ENCODE results near the gene SCAANT1.
A peak's percentile ranks its signal among the peaks of the same experiment; 100 is the strongest.

The SCAANT1 gene

DNA sequence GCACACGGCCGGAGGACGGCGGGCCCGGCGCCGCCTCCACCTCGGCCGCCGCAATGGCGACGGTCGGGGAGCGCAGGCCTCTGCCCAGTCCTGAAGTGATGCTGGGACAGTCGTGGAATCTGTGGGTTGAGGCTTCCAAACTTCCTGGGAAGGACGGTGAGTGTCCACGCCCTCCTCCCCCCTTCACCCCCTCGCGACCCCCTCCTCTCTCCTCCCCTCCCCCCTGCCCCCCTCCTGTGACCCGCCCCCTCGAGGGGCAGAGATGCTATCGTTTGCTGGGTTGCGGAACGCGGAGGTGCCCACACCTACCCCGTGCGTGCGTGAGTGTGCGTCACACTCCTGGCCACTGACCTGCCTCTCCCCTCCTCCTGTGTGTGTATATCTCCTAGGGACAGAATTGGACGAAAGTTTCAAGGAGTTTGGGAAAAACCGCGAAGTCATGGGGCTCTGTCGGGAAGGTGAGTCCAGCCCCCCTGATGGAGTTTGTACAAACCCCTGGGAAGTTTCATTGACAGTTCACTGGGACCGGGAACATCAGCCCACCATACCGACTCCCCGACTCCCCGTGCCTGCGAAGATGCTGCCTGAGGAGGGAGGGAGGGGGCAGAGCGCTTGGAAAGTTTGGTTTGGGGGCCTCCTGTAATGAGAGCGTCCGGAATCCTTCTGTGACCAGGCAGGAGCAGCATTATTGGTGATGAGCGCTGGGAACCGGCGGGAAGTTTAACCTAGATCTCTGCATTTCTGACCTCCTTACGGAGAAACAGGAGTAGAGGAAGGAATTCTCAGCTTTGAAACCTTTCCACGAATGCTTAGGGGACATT is 795 bp upstream of the SCAANT1 start:
- TF ChIP-seq, protein P1, sequence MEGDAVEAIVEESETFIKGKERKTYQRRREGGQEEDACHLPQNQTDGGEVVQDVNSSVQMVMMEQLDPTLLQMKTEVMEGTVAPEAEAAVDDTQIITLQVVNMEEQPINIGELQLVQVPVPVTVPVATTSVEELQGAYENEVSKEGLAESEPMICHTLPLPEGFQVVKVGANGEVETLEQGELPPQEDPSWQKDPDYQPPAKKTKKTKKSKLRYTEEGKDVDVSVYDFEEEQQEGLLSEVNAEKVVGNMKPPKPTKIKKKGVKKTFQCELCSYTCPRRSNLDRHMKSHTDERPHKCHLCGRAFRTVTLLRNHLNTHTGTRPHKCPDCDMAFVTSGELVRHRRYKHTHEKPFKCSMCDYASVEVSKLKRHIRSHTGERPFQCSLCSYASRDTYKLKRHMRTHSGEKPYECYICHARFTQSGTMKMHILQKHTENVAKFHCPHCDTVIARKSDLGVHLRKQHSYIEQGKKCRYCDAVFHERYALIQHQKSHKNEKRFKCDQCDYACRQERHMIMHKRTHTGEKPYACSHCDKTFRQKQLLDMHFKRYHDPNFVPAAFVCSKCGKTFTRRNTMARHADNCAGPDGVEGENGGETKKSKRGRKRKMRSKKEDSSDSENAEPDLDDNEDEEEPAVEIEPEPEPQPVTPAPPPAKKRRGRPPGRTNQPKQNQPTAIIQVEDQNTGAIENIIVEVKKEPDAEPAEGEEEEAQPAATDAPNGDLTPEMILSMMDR (IDR thresholded peaks at IDR 0.05; ENCODE audit: low read depth, low read length), result no peak
- in situ Hi-C loops (cut with HindIII; ENCODE audit: low sequenced_read_pairs), result no loop called here
- peak; percentile 66 for DNase-seq (ENCODE audit: low read depth, low spot score)
- peak overlapping the region; percentile 68 for H3K4me3 ChIP-seq (ENCODE audit: low read depth, low read length)

DNA sequence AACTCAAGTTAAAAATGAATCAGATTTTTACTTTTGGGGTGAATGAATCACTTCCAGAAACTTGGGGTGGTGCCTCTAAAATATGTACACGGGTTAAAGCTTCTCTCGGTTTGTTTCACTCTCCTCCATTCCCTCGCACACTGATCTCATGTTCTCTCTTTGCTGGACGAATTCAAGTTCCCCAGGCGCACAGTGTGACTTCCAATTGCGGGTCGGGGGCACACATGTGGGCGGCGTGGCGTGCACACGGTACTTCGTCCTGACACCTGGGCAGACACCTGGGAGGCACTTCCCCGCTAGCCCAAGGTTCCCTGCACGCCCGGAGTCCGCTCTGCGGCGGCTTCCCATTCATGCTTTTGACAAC is 692 bp downstream of the SCAANT1 start:
- no peak for DNase-seq (ENCODE audit: low read depth, low spot score)
- peak overlapping the region; percentile 68 for H3K4me3 ChIP-seq (ENCODE audit: low read depth, low read length)
- in situ Hi-C loops (cut with HindIII; ENCODE audit: low sequenced_read_pairs), result no loop called here
- TF ChIP-seq, protein P1 (IDR thresholded peaks at IDR 0.05; ENCODE audit: low read depth, low read length), result no peak

DNA sequence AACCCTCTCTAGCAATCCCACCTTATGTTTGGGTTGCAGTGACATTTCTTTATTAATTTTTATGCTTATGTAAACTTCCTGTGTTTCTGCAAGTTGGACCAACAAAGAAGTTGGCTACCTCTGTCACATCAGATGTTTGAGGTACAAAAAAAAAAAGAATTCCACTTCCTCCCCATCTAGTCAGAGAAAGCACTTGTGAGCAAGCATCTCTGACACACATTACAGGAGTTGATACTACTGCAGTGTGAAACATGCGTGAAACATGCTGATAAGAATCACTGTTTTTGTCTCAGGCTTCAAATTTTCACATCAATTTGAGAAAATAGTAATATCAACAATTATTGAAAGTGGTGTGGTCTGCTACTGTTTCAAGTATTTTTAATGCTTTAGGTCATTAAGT is 1.3 kb downstream of the SCAANT1 start:
- TF ChIP-seq, protein P1 (IDR thresholded peaks at IDR 0.05; ENCODE audit: low read depth, low read length), result no peak
- H3K4me3 ChIP-seq (ENCODE audit: low read depth, low read length), result peak overlapping the region; percentile 68
- no peak for DNase-seq (ENCODE audit: low read depth, low spot score)
- in situ Hi-C loops (cut with HindIII; ENCODE audit: low sequenced_read_pairs), result no loop called here

DNA sequence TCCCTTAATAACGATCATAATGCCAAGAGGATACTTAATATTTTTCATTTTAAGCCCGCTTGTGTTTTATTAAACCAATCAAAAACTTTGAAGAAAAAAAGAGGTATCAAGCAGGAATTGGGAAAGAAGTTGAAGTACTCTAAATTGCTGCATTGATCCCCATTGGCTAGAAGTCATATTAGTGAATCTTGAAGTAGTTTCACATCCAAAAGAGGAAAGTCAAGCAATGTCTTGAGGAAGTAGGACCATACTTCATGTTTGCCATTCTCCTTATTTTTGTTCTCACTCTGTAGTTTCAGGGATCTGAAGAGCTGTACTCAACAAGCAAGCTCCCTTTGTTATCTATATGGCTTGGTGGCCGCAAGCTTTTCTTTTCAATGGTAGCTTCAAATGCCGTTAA is 2.2 kb downstream of the SCAANT1 start:
- no peak overlapping the region for H3K4me3 ChIP-seq (ENCODE audit: low read depth, low read length)
- in situ Hi-C loops (cut with HindIII; ENCODE audit: low sequenced_read_pairs), result no loop called here
- TF ChIP-seq, protein P1 (IDR thresholded peaks at IDR 0.05; ENCODE audit: low read depth, low read length), result no peak
- no peak for DNase-seq (ENCODE audit: low read depth, low spot score)

DNA sequence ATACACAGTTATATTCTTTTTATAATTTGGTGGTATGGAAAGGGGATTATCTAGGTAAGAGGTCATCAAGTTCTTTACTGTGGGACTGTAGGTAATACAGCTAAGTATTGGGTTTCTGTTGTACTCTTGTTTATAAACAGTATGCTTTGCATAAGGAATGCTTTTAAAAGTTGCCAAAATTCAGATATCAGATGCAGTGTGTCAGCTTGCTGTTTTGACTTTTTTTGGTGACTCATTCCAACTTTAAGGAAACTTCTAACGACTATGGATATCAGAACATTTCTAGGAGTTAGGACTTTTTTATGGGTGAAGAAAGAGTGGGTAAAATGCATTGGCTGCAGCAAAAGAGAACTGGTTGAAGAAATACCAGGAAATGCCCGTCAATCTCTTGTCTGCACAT is 2.8 kb downstream of the SCAANT1 start:
- TF ChIP-seq, protein P1 (IDR thresholded peaks at IDR 0.05; ENCODE audit: low read depth, low read length), result no peak
- no peak for DNase-seq (ENCODE audit: low read depth, low spot score)
- in situ Hi-C loops (cut with HindIII; ENCODE audit: low sequenced_read_pairs), result no loop called here
- no peak overlapping the region for H3K4me3 ChIP-seq (ENCODE audit: low read depth, low read length)

DNA sequence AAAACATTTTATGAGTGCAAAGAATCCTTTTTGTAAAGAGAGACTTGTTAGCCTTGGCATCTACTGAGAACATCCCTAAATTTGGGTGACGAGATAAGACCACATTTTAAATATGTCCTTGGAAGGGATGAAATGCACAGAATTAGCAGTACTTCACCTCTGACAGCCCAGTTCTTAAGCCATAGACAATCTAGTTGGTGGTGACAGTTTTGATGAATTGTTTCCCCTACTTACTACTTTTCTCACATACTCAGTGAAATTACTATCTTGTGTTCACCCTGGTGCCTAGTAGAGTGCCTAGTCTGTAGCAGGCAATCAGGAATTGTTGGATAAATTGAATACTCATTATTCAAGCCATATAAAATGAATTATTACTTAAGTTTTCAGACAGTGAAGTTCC is 3.4 kb downstream of the SCAANT1 start:
- in situ Hi-C loops (cut with HindIII; ENCODE audit: low sequenced_read_pairs), result no loop called here
- H3K4me3 ChIP-seq (ENCODE audit: low read depth, low read length), result no peak overlapping the region
- DNase-seq (ENCODE audit: low read depth, low spot score), result no peak
- TF ChIP-seq, protein P1 (IDR thresholded peaks at IDR 0.05; ENCODE audit: low read depth, low read length), result no peak

Data from astrocyte of the spinal cord (primary cell).